GM23338 (cell line): Measurements from ENCODE around the gene APOL5. TPM values are rescaled to one million over a fixed set of nuclear protein-coding genes. Genes with fewer than 3 reads are reported as not detected.

ENCODE experiments used
- ATAC-seq: fragments of 200-7000 bp; cut with Tn5 transposase; 3 replicates; pipeline ENCODE4 v1.9.1; 2020
- DNase-seq: peaks from one replicate; pipeline ENCODE4 v3.0.0-alpha.2; 2015; ENCODE audit warnings: low spot score
- H2AFZ ChIP-seq: fragments of 200-600 bp; sonication (generic); 2 replicates; pipeline ENCODE4 v1.8.0; 2016; ENCODE audit warnings: antibody characterized with exemption, mild to moderate bottlenecking, moderate library complexity
- H3F3A ChIP-seq: fragments of 200-600 bp; sonication (generic); replicated peaks from 2 replicates; pipeline ENCODE4 v1.8.0; 2017; ENCODE audit warnings: antibody characterized with exemption, mixed run types, low read depth
- H3K27ac ChIP-seq: fragments of 200-600 bp; sonication (generic); 2 replicates; pipeline ENCODE4 v1.6.1; 2016; ENCODE audit warnings: low read depth
- H3K27me3 ChIP-seq: fragments of 200-600 bp; sonication (generic); 2 replicates; pipeline ENCODE4 v1.8.0; 2016; ENCODE audit warnings: mild to moderate bottlenecking, mixed run types, moderate library complexity; ENCODE audit not compliant: insufficient read depth
- H3K36me3 ChIP-seq: fragments of 200-600 bp; sonication (generic); 2 replicates; pipeline ENCODE4 v1.8.0; 2016; ENCODE audit warnings: mild to moderate bottlenecking; ENCODE audit not compliant: insufficient read depth
- H3K4me1 ChIP-seq: fragments of 200-600 bp; sonication (generic); 2 replicates; pipeline ENCODE4 v1.8.0; 2016; ENCODE audit warnings: mild to moderate bottlenecking, moderate library complexity; ENCODE audit not compliant: insufficient read depth
- H3K4me2 ChIP-seq: fragments of 200-600 bp; sonication (generic); 2 replicates; pipeline ENCODE4 v1.7.1; 2017; ENCODE audit warnings: mixed run types
- H3K4me3 ChIP-seq: fragments of 200-600 bp; sonication (generic); 2 replicates; pipeline ENCODE4 v1.6.1; 2016; ENCODE audit warnings: mixed run types
- H3K79me2 ChIP-seq: fragments of 200-600 bp; sonication (generic); replicated peaks from 2 replicates; pipeline ENCODE4 v1.8.0; 2017; ENCODE audit warnings: mild to moderate bottlenecking; ENCODE audit not compliant: insufficient read depth
- H3K9me2 ChIP-seq: fragments of 200-600 bp; sonication (generic); 2 replicates; pipeline ENCODE4 v1.8.0; 2017; ENCODE audit not compliant: insufficient read depth
- H4K20me1 ChIP-seq: fragments of 200-600 bp; sonication (generic); replicated peaks from 2 replicates; pipeline ENCODE4 v1.8.0; 2017; ENCODE audit warnings: mild to moderate bottlenecking; ENCODE audit not compliant: insufficient read depth
- H3K27ac Mint-ChIP-seq: 2 replicates; pipeline ENCODE4 v1.8.0; 2020; ENCODE audit warnings: inconsistent platforms, mild to moderate bottlenecking, moderate library complexity, mixed read lengths
- H3K27me3 Mint-ChIP-seq: 3 replicates; pipeline ENCODE4 v1.8.0; 2022; ENCODE audit warnings: low read depth, mild to moderate bottlenecking, moderate library complexity, mixed read lengths, inconsistent platforms; ENCODE audit not compliant: insufficient read depth, poor library complexity
- H3K36me3 Mint-ChIP-seq: 3 replicates; pipeline ENCODE4 v1.8.0; 2021; ENCODE audit warnings: low read depth, mild to moderate bottlenecking, inconsistent platforms, moderate library complexity, mixed read lengths
- H3K4me1 Mint-ChIP-seq: 3 replicates; pipeline ENCODE4 v1.8.0; 2020; ENCODE audit warnings: mild to moderate bottlenecking, inconsistent platforms, mixed read lengths
- H3K4me3 Mint-ChIP-seq: 3 replicates; pipeline ENCODE4 v1.8.0; 2021; ENCODE audit warnings: moderate library complexity, mild to moderate bottlenecking, inconsistent platforms, mixed read lengths
- H3K9me3 Mint-ChIP-seq: 3 replicates; pipeline ENCODE4 v1.8.0; 2020; ENCODE audit warnings: moderate library complexity, mild to moderate bottlenecking, inconsistent platforms, mixed read lengths
- CREB1 ChIP-seq: fragments of 250-450 bp; sonication (Bioruptor Pico); IDR thresholded peaks from 2 replicates; pipeline ENCODE4 v1.5.0; 2020; ENCODE audit warnings: low read depth, mild to moderate bottlenecking, moderate library complexity
- CTCF ChIP-seq, 2 experiments: fragments of 200-600 bp in 1 of 2; sonication (generic) in 1 of 2; conservative IDR thresholded peaks; 2 replicates each; pipeline versions ENCODE4 v1.5.1 to v1.6.1; 2016 to 2017; ENCODE audit warnings: antibody characterized with exemption in 2 of 2, low read depth in 2 of 2, mild to moderate bottlenecking in 2 of 2, moderate library complexity in 1 of 2
- EZH2 ChIP-seq: fragments of 200-600 bp; sonication (generic); IDR thresholded peaks from one replicate; pipeline ENCODE4 v1.8.0; 2017; ENCODE audit warnings: antibody characterized with exemption, mild to moderate bottlenecking, low read depth; ENCODE audit not compliant: unreplicated experiment
- EZH2phosphoT487 ChIP-seq: fragments of 200-600 bp; sonication (generic); IDR thresholded peaks from one replicate; pipeline ENCODE4 v1.8.1; 2018; ENCODE audit warnings: antibody characterized with exemption; ENCODE audit not compliant: unreplicated experiment
- JUNB ChIP-seq: IDR thresholded peaks from one replicate; pipeline ENCODE4 v1.6.1; 2016; ENCODE audit warnings: antibody characterized with exemption; ENCODE audit not compliant: unreplicated experiment
- NANOG ChIP-seq: IDR thresholded peaks from 2 replicates; pipeline ENCODE4 v1.6.1; 2016; ENCODE audit warnings: antibody characterized with exemption, borderline replicate concordance
- POLR2AphosphoS5 ChIP-seq: IDR thresholded peaks from 2 replicates; pipeline ENCODE4 v1.6.1; 2016; ENCODE audit warnings: antibody characterized with exemption, low read depth
- REST ChIP-seq: IDR thresholded peaks from one replicate; pipeline ENCODE4 v1.6.1; 2018; ENCODE audit warnings: antibody characterized with exemption; ENCODE audit not compliant: unreplicated experiment
- STAT1 ChIP-seq: IDR thresholded peaks from one replicate; pipeline ENCODE4 v1.6.1; 2016; ENCODE audit warnings: antibody characterized with exemption; ENCODE audit not compliant: unreplicated experiment
- ZNF114 ChIP-seq: fragments of 250-450 bp; sonication (Bioruptor Pico); IDR thresholded peaks from 2 replicates; pipeline ENCODE4 v1.5.0; 2020; ENCODE audit warnings: mild to moderate bottlenecking, moderate library complexity
- ZNF331 ChIP-seq: fragments of 250-450 bp; sonication (Bioruptor Pico); IDR thresholded peaks from 2 replicates; pipeline ENCODE4 v1.5.0; 2020; ENCODE audit warnings: low read depth, mild to moderate bottlenecking, moderate library complexity
- polyA plus RNA-seq: library from polyadenylated mRNA; unstranded; fragments of >200 nt; fragmentation: Nextera tagmentation; extraction: Ambion mirVana; gene quantifications from 2 replicates; pipeline ENCODE4 v1.2.1, GENCODE V29; 2016
- total RNA-seq: library from RNA; depleted of rRNA; stranded (reverse); fragments of >200 nt; shearing (Covaris generic); gene quantifications from 2 replicates; pipeline ENCODE4 v1.2.3, GENCODE V29; 2014
- TF ChIP-seq, protein P1 (sequence below): IDR thresholded peaks from 2 replicates; pipeline ENCODE4 v1.6.1; 2016; ENCODE audit warnings: antibody characterized with exemption
- TF ChIP-seq, protein P2 (sequence below): fragments of 250-450 bp; sonication (Bioruptor Pico); IDR thresholded peaks from 2 replicates; pipeline ENCODE4 v1.5.0; 2020; ENCODE audit warnings: mild to moderate bottlenecking, moderate library complexity

Gene APOL5
- total and polyA plus RNA-seq, 2 experiments from 2014 or later, result not detected

- Histone ChIP-seq H3K4me1 (no peaks in the 10 kb centered on the region), H3K27me3 (no peaks in the 10 kb centered on the region), H3K27ac (peak overlapping the region; percentile 42; the same call in 1 of the 2 replicates), H4K20me1 (0 out of 2 replicates have a peak, but pooled peaks cover 5% of the 10 kb centered on the region), H3F3A (no peaks in the 10 kb centered on the region), H3K9me2 (no peaks in the 10 kb centered on the region), H2AFZ (no peak overlapping the region), H3K79me2 (0 out of 2 replicates have a peak, but pooled peaks cover 7% of the 10 kb centered on the region), H3K36me3 (no peaks in the 10 kb centered on the region), H3K4me2 (no peak overlapping the region), H3K4me3 (no peak overlapping the region)
- DNase-seq (no peak), ATAC-seq (no peak; the same call in 2 of the 3 replicates)
- Mint-ChIP-seq H3K4me3 (no peak overlapping the region), H3K36me3 (no peaks in the 10 kb centered on the region; the same call in 2 of the 3 replicates), H3K9me3 (no peaks in the 10 kb centered on the region), H3K27ac (peak overlapping the region; percentile 74; the same call in 1 of the 2 replicates), H3K4me1 (peaks cover 16% of the 10 kb centered on the region), H3K27me3 (no peaks in the 10 kb centered on the region)
- TF ChIP-seq POLR2AphosphoS5, result no peak
- TF ChIP-seq EZH2phosphoT487, result no peak
- no peak for TF ChIP-seq ZNF331 (CRISPR knock-in tag)
- TF ChIP-seq REST, result no peak
- TF ChIP-seq NANOG, result no peak
- no peak for TF ChIP-seq ZNF114 (CRISPR knock-in tag)
- no peak for TF ChIP-seq EZH2
- TF ChIP-seq CTCF (conservative IDR thresholded peaks at IDR 0.05; ENCODE audit: low read depth in 2 of 2), result no peak
- TF ChIP-seq, protein P1, sequence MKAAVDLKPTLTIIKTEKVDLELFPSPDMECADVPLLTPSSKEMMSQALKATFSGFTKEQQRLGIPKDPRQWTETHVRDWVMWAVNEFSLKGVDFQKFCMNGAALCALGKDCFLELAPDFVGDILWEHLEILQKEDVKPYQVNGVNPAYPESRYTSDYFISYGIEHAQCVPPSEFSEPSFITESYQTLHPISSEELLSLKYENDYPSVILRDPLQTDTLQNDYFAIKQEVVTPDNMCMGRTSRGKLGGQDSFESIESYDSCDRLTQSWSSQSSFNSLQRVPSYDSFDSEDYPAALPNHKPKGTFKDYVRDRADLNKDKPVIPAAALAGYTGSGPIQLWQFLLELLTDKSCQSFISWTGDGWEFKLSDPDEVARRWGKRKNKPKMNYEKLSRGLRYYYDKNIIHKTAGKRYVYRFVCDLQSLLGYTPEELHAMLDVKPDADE, result no peak
- no peak for TF ChIP-seq STAT1
- no peak for TF ChIP-seq CREB1 (CRISPR knock-in tag)
- no peak for TF ChIP-seq JUNB
- TF ChIP-seq, protein P2, sequence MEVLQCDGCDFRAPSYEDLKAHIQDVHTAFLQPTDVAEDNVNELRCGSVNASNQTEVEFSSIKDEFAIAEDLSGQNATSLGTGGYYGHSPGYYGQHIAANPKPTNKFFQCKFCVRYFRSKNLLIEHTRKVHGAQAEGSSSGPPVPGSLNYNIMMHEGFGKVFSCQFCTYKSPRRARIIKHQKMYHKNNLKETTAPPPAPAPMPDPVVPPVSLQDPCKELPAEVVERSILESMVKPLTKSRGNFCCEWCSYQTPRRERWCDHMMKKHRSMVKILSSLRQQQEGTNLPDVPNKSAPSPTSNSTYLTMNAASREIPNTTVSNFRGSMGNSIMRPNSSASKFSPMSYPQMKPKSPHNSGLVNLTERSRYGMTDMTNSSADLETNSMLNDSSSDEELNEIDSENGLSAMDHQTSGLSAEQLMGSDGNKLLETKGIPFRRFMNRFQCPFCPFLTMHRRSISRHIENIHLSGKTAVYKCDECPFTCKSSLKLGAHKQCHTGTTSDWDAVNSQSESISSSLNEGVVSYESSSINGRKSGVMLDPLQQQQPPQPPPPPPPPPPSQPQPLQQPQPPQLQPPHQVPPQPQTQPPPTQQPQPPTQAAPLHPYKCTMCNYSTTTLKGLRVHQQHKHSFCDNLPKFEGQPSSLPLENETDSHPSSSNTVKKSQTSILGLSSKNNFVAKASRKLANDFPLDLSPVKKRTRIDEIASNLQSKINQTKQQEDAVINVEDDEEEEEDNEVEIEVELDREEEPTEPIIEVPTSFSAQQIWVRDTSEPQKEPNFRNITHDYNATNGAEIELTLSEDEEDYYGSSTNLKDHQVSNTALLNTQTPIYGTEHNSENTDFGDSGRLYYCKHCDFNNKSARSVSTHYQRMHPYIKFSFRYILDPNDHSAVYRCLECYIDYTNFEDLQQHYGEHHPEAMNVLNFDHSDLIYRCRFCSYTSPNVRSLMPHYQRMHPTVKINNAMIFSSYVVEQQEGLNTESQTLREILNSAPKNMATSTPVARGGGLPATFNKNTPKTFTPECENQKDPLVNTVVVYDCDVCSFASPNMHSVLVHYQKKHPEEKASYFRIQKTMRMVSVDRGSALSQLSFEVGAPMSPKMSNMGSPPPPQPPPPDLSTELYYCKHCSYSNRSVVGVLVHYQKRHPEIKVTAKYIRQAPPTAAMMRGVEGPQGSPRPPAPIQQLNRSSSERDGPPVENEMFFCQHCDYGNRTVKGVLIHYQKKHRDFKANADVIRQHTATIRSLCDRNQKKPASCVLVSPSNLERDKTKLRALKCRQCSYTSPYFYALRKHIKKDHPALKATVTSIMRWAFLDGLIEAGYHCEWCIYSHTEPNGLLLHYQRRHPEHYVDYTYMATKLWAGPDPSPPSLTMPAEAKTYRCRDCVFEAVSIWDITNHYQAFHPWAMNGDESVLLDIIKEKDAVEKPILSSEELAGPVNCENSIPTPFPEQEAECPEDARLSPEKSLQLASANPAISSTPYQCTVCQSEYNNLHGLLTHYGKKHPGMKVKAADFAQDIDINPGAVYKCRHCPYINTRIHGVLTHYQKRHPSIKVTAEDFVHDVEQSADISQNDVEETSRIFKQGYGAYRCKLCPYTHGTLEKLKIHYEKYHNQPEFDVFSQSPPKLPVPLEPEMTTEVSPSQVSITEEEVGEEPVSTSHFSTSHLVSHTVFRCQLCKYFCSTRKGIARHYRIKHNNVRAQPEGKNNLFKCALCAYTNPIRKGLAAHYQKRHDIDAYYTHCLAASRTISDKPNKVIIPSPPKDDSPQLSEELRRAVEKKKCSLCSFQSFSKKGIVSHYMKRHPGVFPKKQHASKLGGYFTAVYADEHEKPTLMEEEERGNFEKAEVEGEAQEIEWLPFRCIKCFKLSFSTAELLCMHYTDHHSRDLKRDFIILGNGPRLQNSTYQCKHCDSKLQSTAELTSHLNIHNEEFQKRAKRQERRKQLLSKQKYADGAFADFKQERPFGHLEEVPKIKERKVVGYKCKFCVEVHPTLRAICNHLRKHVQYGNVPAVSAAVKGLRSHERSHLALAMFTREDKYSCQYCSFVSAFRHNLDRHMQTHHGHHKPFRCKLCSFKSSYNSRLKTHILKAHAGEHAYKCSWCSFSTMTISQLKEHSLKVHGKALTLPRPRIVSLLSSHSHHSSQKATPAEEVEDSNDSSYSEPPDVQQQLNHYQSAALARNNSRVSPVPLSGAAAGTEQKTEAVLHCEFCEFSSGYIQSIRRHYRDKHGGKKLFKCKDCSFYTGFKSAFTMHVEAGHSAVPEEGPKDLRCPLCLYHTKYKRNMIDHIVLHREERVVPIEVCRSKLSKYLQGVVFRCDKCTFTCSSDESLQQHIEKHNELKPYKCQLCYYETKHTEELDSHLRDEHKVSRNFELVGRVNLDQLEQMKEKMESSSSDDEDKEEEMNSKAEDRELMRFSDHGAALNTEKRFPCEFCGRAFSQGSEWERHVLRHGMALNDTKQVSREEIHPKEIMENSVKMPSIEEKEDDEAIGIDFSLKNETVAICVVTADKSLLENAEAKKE, result no peak
These were observed 57.7 kb downstream of the APOL5 start for GRCh38 chr22:35775339-35775738.
